SU-DHL-6 (cell line): Measurements from ENCODE around the gene ARHGAP5.
"Not testable (repeated sequence)": the region's sequence is repeated elsewhere in the genome, so short reads cannot be mapped to it uniquely, and the experiment has no call there.

Source experiments
- H2AFZ ChIP-seq: fragments of 200-600 bp; sonication (generic); 2 replicates; pipeline ENCODE4 v1.6.1; 2014; ENCODE audit warnings: low read depth, mild to moderate bottlenecking, moderate library complexity, mixed read lengths, antibody characterized with exemption, low read length; ENCODE audit not compliant: severe bottlenecking
- H3F3A ChIP-seq: fragments of 200-600 bp; shearing (Covaris generic); 2 replicates; pipeline ENCODE4 v1.6.0; 2016; ENCODE audit warnings: antibody characterized with exemption, mild to moderate bottlenecking; ENCODE audit not compliant: insufficient read depth
- H3K27ac ChIP-seq: fragments of 200-600 bp; sonication (generic); 2 replicates; pipeline ENCODE4 v1.5.1; 2016; ENCODE audit warnings: low read depth, mild to moderate bottlenecking, low read length, moderate library complexity, mixed read lengths
- H3K27me3 ChIP-seq: fragments of 200-600 bp; sonication (generic), shearing (Covaris generic); 2 replicates; pipeline ENCODE4 v1.6.0; 2014; ENCODE audit warnings: mild to moderate bottlenecking, low read length
- H3K36me3 ChIP-seq: fragments of 200-600 bp; sonication (generic); 2 replicates; pipeline ENCODE4 v1.6.1; 2014; ENCODE audit warnings: mild to moderate bottlenecking, low read length, mixed read lengths
- H3K4me2 ChIP-seq: fragments of 300-600, 200-600 bp; shearing (Covaris generic), sonication (generic); 2 replicates; pipeline ENCODE4 v1.6.0; 2014; ENCODE audit warnings: low read length, low read depth, mild to moderate bottlenecking; ENCODE audit not compliant: poor library complexity, severe bottlenecking
- H3K4me3 ChIP-seq: fragments of 200-600 bp; sonication (generic); 2 replicates; pipeline ENCODE4 v1.5.1; 2014; ENCODE audit warnings: antibody characterized with exemption, low read length, mild to moderate bottlenecking, mixed read lengths; ENCODE audit not compliant: insufficient read depth, poor library complexity, severe bottlenecking
- H3K79me2 ChIP-seq: fragments of 200-600 bp; sonication (generic); 2 replicates; pipeline ENCODE4 v1.6.1; 2014; ENCODE audit warnings: mild to moderate bottlenecking, low read length, moderate library complexity; ENCODE audit not compliant: insufficient read depth
- H3K9ac ChIP-seq: fragments of 200-600 bp; sonication (generic); 2 replicates; pipeline ENCODE4 v1.7.0; 2014; ENCODE audit warnings: mild to moderate bottlenecking, low read length
- H3K9me2 ChIP-seq: fragments of 200-600 bp; sonication (generic); replicated peaks from 2 replicates; pipeline ENCODE4 v1.6.1; 2014; ENCODE audit warnings: low read length; ENCODE audit not compliant: insufficient read depth
- H3K9me3 ChIP-seq: fragments of 200-600 bp; sonication (generic); 2 replicates; pipeline ENCODE4 v1.6.1; 2014; ENCODE audit warnings: low read length, mixed read lengths; ENCODE audit not compliant: insufficient read depth
- H4K20me1 ChIP-seq: fragments of 200-600 bp; sonication (generic); 2 replicates; pipeline ENCODE4 v1.6.1; 2014; ENCODE audit warnings: low read depth, mild to moderate bottlenecking, antibody characterized with exemption, low read length, moderate library complexity, mixed read lengths
- CTCF ChIP-seq: fragments of 200-600 bp; sonication (generic); IDR thresholded peaks from one replicate; pipeline ENCODE4 v1.5.1; 2017; ENCODE audit warnings: antibody characterized with exemption, mild to moderate bottlenecking, low read length, moderate library complexity; ENCODE audit not compliant: insufficient read depth, poor library complexity, severe bottlenecking
- EZH2phosphoT487 ChIP-seq: fragments of 200-600 bp; sonication (generic), shearing (Covaris generic); conservative IDR thresholded peaks from 2 replicates; pipeline ENCODE4 v1.6.1; 2018; ENCODE audit warnings: mild to moderate bottlenecking, antibody characterized with exemption, low read length, moderate library complexity, mixed read lengths

The ARHGAP5 gene

GRCh38 chr14:32121536-32121935, 44.4 kb downstream of the ARHGAP5 start:
- TF ChIP-seq CTCF: no peak
- TF ChIP-seq EZH2phosphoT487: no peak
- Histone ChIP-seq H4K20me1 (no peaks in the 10 kb centered on the region), H3K9me2 (no peaks in the 10 kb centered on the region), H3K4me3 (no peak overlapping the region), H3K36me3 (no peaks in the 10 kb centered on the region), H3K4me2 (no peak overlapping the region), H3K9ac (no peak overlapping the region), H3K27me3 (no peaks in the 10 kb centered on the region), H3K79me2 (no peaks in the 10 kb centered on the region), H3K9me3 (no peaks in the 10 kb centered on the region), H3K27ac (no peak overlapping the region), H2AFZ (no peak overlapping the region), H3F3A (no peaks in the 10 kb centered on the region)

GRCh38 chr14:32121948-32122347, 44.8 kb downstream of the ARHGAP5 start:
- no peak overlapping the region for H2AFZ ChIP-seq
- no peaks in the 10 kb centered on the region for H3K9me3 ChIP-seq
- no peaks in the 10 kb centered on the region for H4K20me1 ChIP-seq
- H3K9me2 ChIP-seq: no peaks in the 10 kb centered on the region
- H3K4me3 ChIP-seq: no peak overlapping the region
- no peak overlapping the region for H3K27ac ChIP-seq
- H3K79me2 ChIP-seq: no peaks in the 10 kb centered on the region
- no peak overlapping the region for H3K9ac ChIP-seq
- H3K27me3 ChIP-seq: no peaks in the 10 kb centered on the region
- no peaks in the 10 kb centered on the region for H3F3A ChIP-seq
- H3K4me2 ChIP-seq: no peak overlapping the region
- TF ChIP-seq CTCF (no peak), EZH2phosphoT487 (no peak)
- no peaks in the 10 kb centered on the region for H3K36me3 ChIP-seq

GRCh38 chr14:32126899-32127730, 50.0 kb downstream of the ARHGAP5 start:
- H4K20me1 ChIP-seq, H3K79me2 ChIP-seq, H3K9ac ChIP-seq, H3K4me3 ChIP-seq, H3K27me3 ChIP-seq, H3K27ac ChIP-seq, H2AFZ ChIP-seq, H3K9me2 ChIP-seq, H3F3A ChIP-seq, H3K9me3 ChIP-seq, H3K4me2 ChIP-seq, H3K36me3 ChIP-seq: not testable (repeated sequence)

GRCh38 chr14:32127731-32128654, 50.9 kb downstream of the ARHGAP5 start:
- H3K4me3 ChIP-seq, H3K79me2 ChIP-seq, H4K20me1 ChIP-seq, H3K27me3 ChIP-seq, H2AFZ ChIP-seq, H3K36me3 ChIP-seq, H3K9me2 ChIP-seq, H3K27ac ChIP-seq, H3F3A ChIP-seq, H3K4me2 ChIP-seq, H3K9ac ChIP-seq, H3K9me3 ChIP-seq: not testable (repeated sequence)
